Activated naive CD8-positive, alpha-beta T cell (primary cell): Measurements from ENCODE around the gene ECE1.

Experiments used
- H3K27ac Mint-ChIP-seq: one replicate; pipeline ENCODE4 v1.8.0; 2021; ENCODE audit warnings: mixed read lengths
- H3K27me3 Mint-ChIP-seq: one replicate; pipeline ENCODE4 v1.8.0; 2021; ENCODE audit warnings: mixed read lengths
- H3K36me3 Mint-ChIP-seq: one replicate; pipeline ENCODE4 v1.8.0; 2021; ENCODE audit warnings: mixed read lengths
- H3K4me1 Mint-ChIP-seq: one replicate; pipeline ENCODE4 v1.8.0; 2021; ENCODE audit warnings: low read depth, mixed read lengths
- H3K4me3 Mint-ChIP-seq: one replicate; pipeline ENCODE4 v1.8.0; 2021; ENCODE audit warnings: mild to moderate bottlenecking, mixed read lengths
- H3K9me3 Mint-ChIP-seq: one replicate; pipeline ENCODE4 v1.8.0; 2021; ENCODE audit warnings: low read depth, mixed read lengths

ECE1 gene

GRCh38 chr1:21251773-21252471, 38.3 kb downstream of the ECE1 start:
- H3K9me3 Mint-ChIP-seq, result no peaks in the 10 kb centered on the region
- peak overlapping the region; percentile 87 for H3K27ac Mint-ChIP-seq
- peaks cover 11% of the 10 kb centered on the region for H3K36me3 Mint-ChIP-seq
- H3K4me3 Mint-ChIP-seq, result peak overlapping the region; percentile 49
- no peaks in the 10 kb centered on the region for H3K27me3 Mint-ChIP-seq
- peaks cover 18% of the 10 kb centered on the region for H3K4me1 Mint-ChIP-seq

GRCh38 chr1:21249940-21250493, 40.2 kb downstream of the ECE1 start:
- Mint-ChIP-seq H3K4me3 (no peak overlapping the region), H3K9me3 (no peaks in the 10 kb centered on the region), H3K36me3 (peaks cover 8% of the 10 kb centered on the region), H3K27me3 (no peaks in the 10 kb centered on the region), H3K4me1 (peaks cover 12% of the 10 kb centered on the region), H3K27ac (no peak overlapping the region)

- Mint-ChIP-seq H3K4me1 (peaks cover 12% of the 10 kb centered on the region), H3K27me3 (no peaks in the 10 kb centered on the region), H3K36me3 (peaks cover 8% of the 10 kb centered on the region), H3K4me3 (no peak overlapping the region), H3K9me3 (no peaks in the 10 kb centered on the region), H3K27ac (no peak overlapping the region)
These were observed 42.2 kb downstream of the ECE1 start for GRCh38 chr1:21247892-21248715.

GRCh38 chr1:21246905-21247642, 43.2 kb downstream of the ECE1 start:
- Mint-ChIP-seq H3K27ac (no peak overlapping the region), H3K27me3 (no peaks in the 10 kb centered on the region), H3K9me3 (no peaks in the 10 kb centered on the region), H3K4me1 (peaks cover 4% of the 10 kb centered on the region), H3K36me3 (peaks cover 5% of the 10 kb centered on the region), H3K4me3 (no peak overlapping the region)

- Mint-ChIP-seq H3K9me3 (no peaks in the 10 kb centered on the region), H3K27ac (no peak overlapping the region), H3K4me1 (no peaks in the 10 kb centered on the region), H3K4me3 (no peak overlapping the region), H3K36me3 (peaks cover 5% of the 10 kb centered on the region), H3K27me3 (no peaks in the 10 kb centered on the region)
These were observed 44.5 kb downstream of the ECE1 start for GRCh38 chr1:21245688-21246229.

GRCh38 chr1:21244986-21245687, 45.1 kb downstream of the ECE1 start:
- Mint-ChIP-seq H3K27me3 (no peaks in the 10 kb centered on the region), H3K4me3 (no peak overlapping the region), H3K27ac (no peak overlapping the region), H3K4me1 (no peaks in the 10 kb centered on the region), H3K9me3 (no peaks in the 10 kb centered on the region), H3K36me3 (peaks cover 5% of the 10 kb centered on the region)

GRCh38 chr1:21244154-21244553, 46.1 kb downstream of the ECE1 start:
- Mint-ChIP-seq H3K4me3 (no peak overlapping the region), H3K9me3 (no peaks in the 10 kb centered on the region), H3K27me3 (no peaks in the 10 kb centered on the region), H3K36me3 (peaks cover 5% of the 10 kb centered on the region), H3K4me1 (no peaks in the 10 kb centered on the region), H3K27ac (no peak overlapping the region)

- Mint-ChIP-seq H3K36me3 (peaks cover 5% of the 10 kb centered on the region), H3K4me1 (no peaks in the 10 kb centered on the region), H3K27me3 (no peaks in the 10 kb centered on the region), H3K4me3 (no peak overlapping the region), H3K27ac (no peak overlapping the region), H3K9me3 (no peaks in the 10 kb centered on the region)
These were observed 47.4 kb downstream of the ECE1 start for GRCh38 chr1:21242846-21243245.

- H3K4me3 Mint-ChIP-seq, result no peak overlapping the region
- H3K27me3 Mint-ChIP-seq, result no peaks in the 10 kb centered on the region
- no peak overlapping the region for H3K27ac Mint-ChIP-seq
- no peaks in the 10 kb centered on the region for H3K9me3 Mint-ChIP-seq
- peaks cover 3% of the 10 kb centered on the region for H3K36me3 Mint-ChIP-seq
- H3K4me1 Mint-ChIP-seq, result no peaks in the 10 kb centered on the region
These were observed 48.3 kb downstream of the ECE1 start for GRCh38 chr1:21241771-21242581.

GRCh38 chr1:21240706-21241105, 49.6 kb downstream of the ECE1 start:
- H3K4me1 Mint-ChIP-seq, result no peaks in the 10 kb centered on the region
- H3K36me3 Mint-ChIP-seq, result peaks cover 5% of the 10 kb centered on the region
- no peak overlapping the region for H3K27ac Mint-ChIP-seq
- H3K9me3 Mint-ChIP-seq, result no peaks in the 10 kb centered on the region
- H3K4me3 Mint-ChIP-seq, result no peak overlapping the region
- H3K27me3 Mint-ChIP-seq, result no peaks in the 10 kb centered on the region

GRCh38 chr1:21239221-21239620, 51.0 kb downstream of the ECE1 start:
- peaks cover 4% of the 10 kb centered on the region for H3K36me3 Mint-ChIP-seq

GRCh38 chr1:21238141-21238800, 52.0 kb downstream of the ECE1 start:
- Mint-ChIP-seq H3K27ac (no peak overlapping the region), H3K4me1 (no peaks in the 10 kb centered on the region), H3K27me3 (no peaks in the 10 kb centered on the region), H3K36me3 (peaks cover 4% of the 10 kb centered on the region), H3K9me3 (no peaks in the 10 kb centered on the region), H3K4me3 (no peak overlapping the region)

More at GRCh38 chr1:21239221-21239620, 51.0 kb downstream of the ECE1 start:
- Mint-ChIP-seq H3K4me1 (no peaks in the 10 kb centered on the region), H3K27ac (no peak overlapping the region), H3K4me3 (no peak overlapping the region), H3K9me3 (no peaks in the 10 kb centered on the region), H3K27me3 (no peaks in the 10 kb centered on the region)

GRCh38 chr1:21237446-21238088, 52.7 kb downstream of the ECE1 start:
- Mint-ChIP-seq H3K36me3 (peaks cover 4% of the 10 kb centered on the region), H3K27ac (no peak overlapping the region)

More at GRCh38 chr1:21237446-21238088, 52.7 kb downstream of the ECE1 start:
- no peaks in the 10 kb centered on the region for H3K27me3 Mint-ChIP-seq
- no peak overlapping the region for H3K4me3 Mint-ChIP-seq
- H3K9me3 Mint-ChIP-seq, result no peaks in the 10 kb centered on the region
- no peaks in the 10 kb centered on the region for H3K4me1 Mint-ChIP-seq
